ENCODE data around the gene TMC8.

Gene TMC8

GRCh38 chr17:78124081-78124835 lies 6.3 kb upstream of the TMC8 start:
- DNase-seq: no peak

GRCh38 chr17:78124836-78125137 lies 5.8 kb upstream of the TMC8 start:
- no peak for DNase-seq

GRCh38 chr17:78125138-78125913 lies 5.2 kb upstream of the TMC8 start:
- no peak for DNase-seq

- no peak for DNase-seq
These were observed 4.3 kb upstream of the TMC8 start for GRCh38 chr17:78125976-78126894.

- DNase-seq: no peak
These were observed 3.7 kb upstream of the TMC8 start for GRCh38 chr17:78126895-78127238.

GRCh38 chr17:78127239-78127887 lies 3.2 kb upstream of the TMC8 start:
- DNase-seq: no peak

- no peak for DNase-seq
These were observed 2.6 kb upstream of the TMC8 start for GRCh38 chr17:78127888-78128550.

GRCh38 chr17:78128551-78129350 lies 1.8 kb upstream of the TMC8 start, which contains the start of gene TMC6:
Gene TMC6 (minus strand): TSS chr17:78128755. CDS start chr17:78126832, 1,923 bp downstream.
- DNase-seq: peak; percentile 58

- no peak for DNase-seq
These were observed 1.1 kb upstream of the TMC8 start for GRCh38 chr17:78129351-78130089.

GRCh38 chr17:78130090-78130436 lies 508 bp upstream of the TMC8 start:
- DNase-seq: no peak

GRCh38 chr17:78131172-78132083 lies 857 bp downstream of the TMC8 start:
- peak; percentile 59 for DNase-seq

- DNase-seq: peak; percentile 65
These were observed 1.6 kb downstream of the TMC8 start for GRCh38 chr17:78132084-78132676.

- no peak for DNase-seq
These were observed 2.2 kb downstream of the TMC8 start for GRCh38 chr17:78132767-78133178.

- DNase-seq: no peak
These were observed 2.8 kb downstream of the TMC8 start for GRCh38 chr17:78133179-78133951.

GRCh38 chr17:78133971-78134898 lies 3.7 kb downstream of the TMC8 start:
- DNase-seq: peak; percentile 62

GRCh38 chr17:78134899-78135385 lies 4.4 kb downstream of the TMC8 start:
- no peak for DNase-seq
